Measurements from ENCODE around the gene DUSP8. TPM values are rescaled to one million over a fixed set of nuclear protein-coding genes. Genes with fewer than 3 reads are reported as not detected.

DUSP8 gene
- total RNA-seq, 1 donor from 2014 or later: 123 TPM

DNA sequence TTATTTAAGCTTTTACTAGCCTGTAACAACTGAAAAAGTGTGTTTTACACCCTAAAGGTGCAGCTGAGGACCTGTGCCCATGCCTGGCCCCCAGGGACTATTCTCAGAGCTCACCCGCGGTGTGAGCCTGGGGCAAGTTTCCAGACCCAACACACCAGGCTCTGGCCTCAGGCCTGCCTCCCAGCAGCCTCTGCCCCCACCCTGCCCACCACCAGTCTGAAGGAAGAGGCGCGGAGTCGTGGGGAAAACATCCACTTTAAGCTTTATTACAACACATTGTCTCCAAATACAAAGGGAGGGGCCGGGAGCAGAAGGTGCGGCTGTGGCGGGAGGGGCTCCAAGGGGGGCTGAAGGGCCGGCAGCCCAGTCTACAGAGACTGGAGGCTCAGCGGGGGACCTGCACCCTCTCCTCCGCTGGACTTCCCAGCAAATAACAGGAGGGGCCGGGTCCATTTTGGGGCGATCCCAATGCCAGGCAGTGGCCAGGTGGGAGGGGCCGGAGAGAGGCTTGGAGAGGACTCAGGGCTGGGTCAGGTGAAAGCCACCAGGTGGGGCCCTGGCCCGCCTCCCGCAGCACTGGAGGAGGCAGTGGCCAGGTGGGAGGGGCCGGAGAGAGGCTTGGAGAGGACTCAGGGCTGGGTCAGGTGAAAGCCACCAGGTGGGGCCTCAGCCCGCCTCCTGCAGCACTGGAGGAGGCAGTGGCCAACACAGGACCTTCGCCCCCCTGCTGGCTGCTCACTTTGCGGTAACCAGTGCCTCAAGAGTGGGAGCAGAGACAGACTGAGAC, 18.1 kb downstream of the DUSP8 start:
- TF ChIP-seq, protein P1, sequence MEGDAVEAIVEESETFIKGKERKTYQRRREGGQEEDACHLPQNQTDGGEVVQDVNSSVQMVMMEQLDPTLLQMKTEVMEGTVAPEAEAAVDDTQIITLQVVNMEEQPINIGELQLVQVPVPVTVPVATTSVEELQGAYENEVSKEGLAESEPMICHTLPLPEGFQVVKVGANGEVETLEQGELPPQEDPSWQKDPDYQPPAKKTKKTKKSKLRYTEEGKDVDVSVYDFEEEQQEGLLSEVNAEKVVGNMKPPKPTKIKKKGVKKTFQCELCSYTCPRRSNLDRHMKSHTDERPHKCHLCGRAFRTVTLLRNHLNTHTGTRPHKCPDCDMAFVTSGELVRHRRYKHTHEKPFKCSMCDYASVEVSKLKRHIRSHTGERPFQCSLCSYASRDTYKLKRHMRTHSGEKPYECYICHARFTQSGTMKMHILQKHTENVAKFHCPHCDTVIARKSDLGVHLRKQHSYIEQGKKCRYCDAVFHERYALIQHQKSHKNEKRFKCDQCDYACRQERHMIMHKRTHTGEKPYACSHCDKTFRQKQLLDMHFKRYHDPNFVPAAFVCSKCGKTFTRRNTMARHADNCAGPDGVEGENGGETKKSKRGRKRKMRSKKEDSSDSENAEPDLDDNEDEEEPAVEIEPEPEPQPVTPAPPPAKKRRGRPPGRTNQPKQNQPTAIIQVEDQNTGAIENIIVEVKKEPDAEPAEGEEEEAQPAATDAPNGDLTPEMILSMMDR (IDR thresholded peaks at IDR 0.05; ENCODE audit: partially characterized antibody, unreplicated experiment): no peak
- Mint-ChIP-seq H3K27ac (ENCODE audit: unreplicated experiment) (no peak overlapping the region), H3K4me1 (ENCODE audit: low read depth, unreplicated experiment) (peaks cover 4% of the 10 kb centered on the region), H3K4me3 (ENCODE audit: unreplicated experiment) (peak overlapping the region; percentile 20), H3K9me3 (ENCODE audit: unreplicated experiment) (peaks cover 5% of the 10 kb centered on the region), H3K36me3 (ENCODE audit: unreplicated experiment) (peaks cover 4% of the 10 kb centered on the region), H3K27me3 (ENCODE audit: unreplicated experiment) (peaks cover 15% of the 10 kb centered on the region)
- peak; percentile 15 for DNase-seq

DNA sequence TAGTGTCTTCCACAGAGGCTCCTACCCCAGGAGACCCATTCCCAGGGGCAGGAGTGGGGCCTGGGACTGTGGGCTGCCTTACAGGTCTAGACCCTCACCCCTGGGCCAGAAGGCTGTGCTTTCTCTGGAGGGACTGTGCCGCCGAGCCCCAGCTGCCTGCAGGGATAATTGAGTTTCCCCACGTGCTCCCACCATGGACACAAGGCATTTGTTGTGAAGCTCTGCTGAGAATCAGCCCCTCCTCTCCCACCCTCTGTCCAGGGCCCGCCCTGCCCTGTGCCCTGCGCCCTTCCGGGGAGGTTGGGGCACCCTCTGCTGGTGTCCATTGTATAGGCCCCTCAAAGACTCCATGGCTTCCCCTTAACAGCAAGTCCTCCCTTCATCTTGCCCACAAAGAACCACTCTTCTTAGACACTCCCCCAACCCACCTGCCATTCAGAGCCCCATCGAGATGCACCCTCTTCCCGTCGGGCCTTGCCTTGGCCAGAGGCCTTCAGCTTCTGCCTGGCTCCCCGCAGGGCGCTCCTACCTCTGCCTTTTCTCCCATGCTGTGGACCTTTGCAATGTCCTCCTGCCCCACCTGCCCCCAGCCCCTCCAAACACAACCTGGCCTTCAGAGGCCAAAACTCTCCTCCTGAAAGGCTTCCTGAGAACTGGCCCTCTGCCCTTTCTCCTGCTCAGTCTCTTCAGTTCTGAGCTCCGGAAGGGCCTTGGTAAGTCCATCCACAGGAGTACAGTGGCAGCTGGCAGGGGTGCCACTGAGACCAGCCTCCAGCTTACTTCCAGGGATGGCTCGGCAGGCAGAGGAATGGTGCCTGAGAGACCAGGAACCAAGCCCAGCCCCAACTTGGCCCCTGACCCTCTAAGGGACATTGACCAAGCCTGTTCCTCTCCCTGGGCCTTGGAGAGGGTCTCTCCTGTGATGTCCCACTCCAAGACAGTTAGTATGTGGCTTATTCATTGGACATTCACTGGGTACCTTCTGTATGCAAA, 22.4 kb downstream of the DUSP8 start:
- Mint-ChIP-seq H3K27me3 (ENCODE audit: unreplicated experiment) (peaks cover 14% of the 10 kb centered on the region), H3K4me1 (ENCODE audit: low read depth, unreplicated experiment) (peaks cover 3% of the 10 kb centered on the region), H3K4me3 (ENCODE audit: unreplicated experiment) (no peak overlapping the region), H3K27ac (ENCODE audit: unreplicated experiment) (no peak overlapping the region), H3K9me3 (ENCODE audit: unreplicated experiment) (peaks cover 3% of the 10 kb centered on the region), H3K36me3 (ENCODE audit: unreplicated experiment) (peaks cover 4% of the 10 kb centered on the region)
- peak; percentile 23 for DNase-seq
- TF ChIP-seq, protein P1 (IDR thresholded peaks at IDR 0.05; ENCODE audit: partially characterized antibody, unreplicated experiment): no peak

GRCh38 chr11:1548221-1549070, 23.6 kb downstream of the DUSP8 start:
- H3K27me3 Mint-ChIP-seq (ENCODE audit: unreplicated experiment): peaks cover 9% of the 10 kb centered on the region
- peak; percentile 73 for DNase-seq

DNA sequence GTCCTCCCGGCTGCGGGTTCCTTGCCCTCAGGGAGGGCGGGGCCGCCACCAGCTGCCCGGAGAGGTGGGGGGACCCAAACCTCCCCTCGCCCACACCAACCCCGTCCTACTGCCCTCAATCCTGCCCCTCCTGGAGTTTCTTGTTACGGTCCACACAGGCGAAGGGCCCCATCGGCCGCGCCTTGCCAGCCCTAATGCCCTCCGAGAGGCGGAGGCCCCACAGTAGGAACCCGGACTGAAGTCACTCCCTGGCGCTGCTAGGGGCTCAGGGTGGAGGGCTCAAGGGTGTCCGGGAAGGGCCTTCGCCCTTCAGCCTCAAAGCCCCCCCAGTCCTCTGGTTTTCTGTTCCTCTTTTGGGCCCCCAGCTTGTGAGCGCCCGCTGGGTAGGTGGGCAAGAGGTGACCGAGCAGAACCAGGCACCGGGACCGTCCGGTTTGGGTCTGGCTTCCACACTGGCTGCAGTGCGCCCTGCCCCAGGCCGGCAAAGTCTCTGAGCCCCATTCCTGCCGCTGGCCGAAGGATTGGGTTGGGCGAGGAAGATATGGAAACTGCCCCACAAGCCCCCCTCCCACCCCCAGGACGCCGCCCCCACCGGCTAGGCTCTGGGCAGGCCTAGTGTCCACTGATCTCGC, 24.5 kb downstream of the DUSP8 start:
- Mint-ChIP-seq H3K36me3 (ENCODE audit: unreplicated experiment) (peaks cover 4% of the 10 kb centered on the region), H3K4me1 (ENCODE audit: low read depth, unreplicated experiment) (peaks cover 3% of the 10 kb centered on the region), H3K9me3 (ENCODE audit: unreplicated experiment) (peaks cover 1% of the 10 kb centered on the region), H3K27ac (ENCODE audit: unreplicated experiment) (no peak overlapping the region), H3K4me3 (ENCODE audit: unreplicated experiment) (peak overlapping the region; percentile 30), H3K27me3 (ENCODE audit: unreplicated experiment) (peaks cover 7% of the 10 kb centered on the region)
- no peak for DNase-seq
- TF ChIP-seq, protein P1 (IDR thresholded peaks at IDR 0.05; ENCODE audit: partially characterized antibody, unreplicated experiment): no peak

More at GRCh38 chr11:1548221-1549070, 23.6 kb downstream of the DUSP8 start:
- Mint-ChIP-seq H3K4me3 (ENCODE audit: unreplicated experiment) (no peak overlapping the region), H3K4me1 (ENCODE audit: low read depth, unreplicated experiment) (peaks cover 3% of the 10 kb centered on the region), H3K27ac (ENCODE audit: unreplicated experiment) (no peak overlapping the region), H3K36me3 (ENCODE audit: unreplicated experiment) (peaks cover 4% of the 10 kb centered on the region), H3K9me3 (ENCODE audit: unreplicated experiment) (peaks cover 3% of the 10 kb centered on the region)
- TF ChIP-seq, protein P1 (IDR thresholded peaks at IDR 0.05; ENCODE audit: partially characterized antibody, unreplicated experiment): no peak

Data from glutamatergic neuron (in vitro differentiated cells).